ENCODE data around the gene PCBP3. TPM values are rescaled to one million over a fixed set of nuclear protein-coding genes. Genes with fewer than 3 reads are reported as not detected.

Gene PCBP3
- total and polyA plus RNA-seq, 2 of the 8 experiments (the other 6 are each of a cell fraction or from before 2014, with no cell fraction given) = 3.5 to 6.3 TPM

DNA sequence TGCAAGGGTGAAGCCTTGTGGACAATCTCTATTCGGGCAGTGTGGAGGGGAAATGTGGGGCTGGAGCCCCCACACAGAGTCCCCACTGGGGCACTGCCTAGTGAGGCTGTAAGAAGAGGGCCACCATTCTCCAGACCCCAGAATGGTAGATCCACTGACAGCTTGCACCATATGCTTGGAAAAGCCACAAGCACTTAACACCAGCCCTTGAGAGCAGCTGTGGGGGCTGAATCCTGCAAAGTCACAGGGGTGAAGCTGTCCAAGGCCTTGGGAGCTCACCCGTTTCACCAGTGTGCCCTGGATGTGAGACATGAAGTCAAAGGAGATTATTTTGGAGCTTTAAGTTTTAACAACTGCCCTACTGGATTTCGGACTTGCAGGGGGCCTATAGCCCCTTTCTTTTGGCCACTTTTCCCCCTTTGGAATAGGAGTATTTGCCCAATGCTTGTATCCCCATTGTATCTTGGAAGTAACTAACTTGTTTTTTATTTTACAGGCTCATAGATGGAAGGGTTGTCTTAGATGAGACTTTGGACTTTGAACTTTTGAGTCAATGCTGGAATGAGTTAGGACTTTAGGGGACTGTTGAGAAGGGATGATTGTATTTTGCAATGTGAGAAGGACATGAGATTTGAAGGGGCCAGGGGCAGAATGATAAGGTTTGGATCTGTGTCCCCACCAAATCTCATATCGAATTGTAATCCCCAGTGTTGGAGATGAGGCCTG, 321.7 kb downstream of the PCBP3 start:
- WGBS, 2 experiments (ENCODE audit: extremely low coverage in 1 of 2, insufficient coverage in 1 of 2, insufficient read length in 1 of 2, insufficient replicate concordance in 2 of 2, low coverage in 1 of 2, low lambda C conversion rate in 2 of 2, missing lambda C conversion rate in 1 of 2) = 83% methylated on average over 4 of the region's 4 CpGs; no CpG with 5 or more reads in 1 of the 2 experiments
- no peak overlapping the region for H2BK15ac ChIP-seq (ENCODE audit: low read length)
- no peak for FAIRE-seq
- H4K20me1 ChIP-seq (replicated peaks in 1 of 2; ENCODE audit: control insufficient read depth in 1 of 2, insufficient read depth in 2 of 2, low read length in 2 of 2) = no peaks in the 10 kb centered on the region
- no peak overlapping the region for H3K4me3 ChIP-seq (ENCODE audit: extremely low read depth in 1 of 4, insufficient read depth in 2 of 4, low read depth in 3 of 4, low read length in 4 of 4)
- no peak overlapping the region for H2BK20ac ChIP-seq (ENCODE audit: low read length)
- DNase-seq (ENCODE audit: low read depth in 1 of 2, low spot score in 2 of 2) = no peak
- no peak overlapping the region for H2BK5ac ChIP-seq (ENCODE audit: low read depth, low read length)
- no peaks in the 10 kb centered on the region; a peak in 1 of 8 replicates for H3K36me3 ChIP-seq (ENCODE audit: control insufficient read depth in 2 of 4, insufficient read depth in 4 of 4, low read length in 3 of 4)
- no peak overlapping the region for H2AFZ ChIP-seq (ENCODE audit: low read length)
- H3K79me1 ChIP-seq (ENCODE audit: low read depth, low read length) = no peaks in the 10 kb centered on the region
- no peak overlapping the region for H4K5ac ChIP-seq (ENCODE audit: insufficient read length, low read depth, low read length)
- POLR2A ChIA-PET (ENCODE audit: partially characterized antibody) = no interaction called here
- H3K56ac ChIP-seq (replicated peaks; ENCODE audit: insufficient read length, low read depth, low read length) = no peak overlapping the region
- H4K91ac ChIP-seq (replicated peaks; ENCODE audit: insufficient read length, low read length) = no peak overlapping the region
- H2BK12ac ChIP-seq (ENCODE audit: low read depth, low read length) = no peak overlapping the region
- H3K4me2 ChIP-seq (ENCODE audit: insufficient read depth in 1 of 2, low read depth in 2 of 2, low read length in 2 of 2) = no peak overlapping the region
- no peak overlapping the region for H3K27ac ChIP-seq (ENCODE audit: low read depth, low read length)
- H4K8ac ChIP-seq (ENCODE audit: extremely low read depth, insufficient read depth, low read length) = no peak overlapping the region
- no peak overlapping the region for H2AK5ac ChIP-seq (ENCODE audit: low read depth, low read length)
- no peak overlapping the region for H3K4ac ChIP-seq (replicated peaks; ENCODE audit: insufficient read length, low read depth, low read length)
- no peak overlapping the region for H3K14ac ChIP-seq (ENCODE audit: insufficient read length)
- no peak overlapping the region for H2BK120ac ChIP-seq (replicated peaks; ENCODE audit: low read depth, low read length)
- H3K9me3 ChIP-seq (ENCODE audit: insufficient read depth in 2 of 2, low read depth in 1 of 2, low read length in 1 of 2) = peaks cover 35 to 42% of the 10 kb centered on the region in 2 experiments
- H3K27me3 ChIP-seq (replicated peaks in 1 of 4; ENCODE audit: control insufficient read depth in 3 of 4, extremely low read depth in 1 of 4, insufficient read depth in 3 of 4, low read length in 3 of 4) = no peaks in the 10 kb centered on the region
- no peaks in the 10 kb centered on the region for H3K79me2 ChIP-seq (ENCODE audit: control insufficient read depth in 1 of 2, insufficient read depth in 2 of 2, low read length in 2 of 2)
- H3K23me2 ChIP-seq (ENCODE audit: low read depth, low read length) = no peaks in the 10 kb centered on the region
- no peak overlapping the region for H3K23ac ChIP-seq (ENCODE audit: insufficient read length)
- H3K18ac ChIP-seq (ENCODE audit: extremely low read depth, low read length) = no peak overlapping the region
- H3K9ac ChIP-seq (replicated peaks in 1 of 4; ENCODE audit: extremely low read depth in 1 of 4, low read depth in 3 of 4, low read length in 3 of 4) = no peak overlapping the region
- CTCF ChIA-PET (ENCODE audit: partially characterized antibody) = interaction anchor here (0.9 to 1.4 kb wide), 2 partner anchors 11 to 178 kb away, joined by 4 to 6 read pairs; no protein-coding TSS in a partner anchor
- no peaks in the 10 kb centered on the region for H3K4me1 ChIP-seq (replicated peaks in 1 of 4; ENCODE audit: control insufficient read depth in 3 of 4, insufficient read depth in 4 of 4, low read length in 3 of 4)
- TF ChIP-seq EZH2 (IDR thresholded peaks at IDR 0.05; ENCODE audit: low read depth, low read length, severe bottlenecking) (no peak), TCF12 (IDR thresholded peaks at IDR 0.05; ENCODE audit: low read depth, low read length) (no peak), RFX5 (IDR thresholded peaks at IDR 0.05; ENCODE audit: borderline replicate concordance, low read depth, low read length) (no peak), CREB1 (IDR thresholded peaks at IDR 0.05) (no peak), RAD21 (IDR thresholded peaks at IDR 0.05 in 1 of 2, conservative IDR thresholded peaks at IDR 0.05 in 1 of 2; ENCODE audit: low read depth in 2 of 2, low read length in 2 of 2) (no peak), MAFK (IDR thresholded peaks at IDR 0.05; ENCODE audit: low read depth, low read length) (no peak), GTF2F1 (IDR thresholded peaks at IDR 0.05; ENCODE audit: borderline replicate concordance, low read depth, low read length) (no peak), EP300 (IDR thresholded peaks at IDR 0.05; ENCODE audit: borderline replicate concordance in 1 of 2, low read depth in 2 of 2, low read length in 2 of 2) (no peak), ASH2L (IDR thresholded peaks at IDR 0.05; ENCODE audit: low read length) (no peak)
- TF ChIP-seq, protein P1, sequence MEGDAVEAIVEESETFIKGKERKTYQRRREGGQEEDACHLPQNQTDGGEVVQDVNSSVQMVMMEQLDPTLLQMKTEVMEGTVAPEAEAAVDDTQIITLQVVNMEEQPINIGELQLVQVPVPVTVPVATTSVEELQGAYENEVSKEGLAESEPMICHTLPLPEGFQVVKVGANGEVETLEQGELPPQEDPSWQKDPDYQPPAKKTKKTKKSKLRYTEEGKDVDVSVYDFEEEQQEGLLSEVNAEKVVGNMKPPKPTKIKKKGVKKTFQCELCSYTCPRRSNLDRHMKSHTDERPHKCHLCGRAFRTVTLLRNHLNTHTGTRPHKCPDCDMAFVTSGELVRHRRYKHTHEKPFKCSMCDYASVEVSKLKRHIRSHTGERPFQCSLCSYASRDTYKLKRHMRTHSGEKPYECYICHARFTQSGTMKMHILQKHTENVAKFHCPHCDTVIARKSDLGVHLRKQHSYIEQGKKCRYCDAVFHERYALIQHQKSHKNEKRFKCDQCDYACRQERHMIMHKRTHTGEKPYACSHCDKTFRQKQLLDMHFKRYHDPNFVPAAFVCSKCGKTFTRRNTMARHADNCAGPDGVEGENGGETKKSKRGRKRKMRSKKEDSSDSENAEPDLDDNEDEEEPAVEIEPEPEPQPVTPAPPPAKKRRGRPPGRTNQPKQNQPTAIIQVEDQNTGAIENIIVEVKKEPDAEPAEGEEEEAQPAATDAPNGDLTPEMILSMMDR (IDR thresholded peaks at IDR 0.05; ENCODE audit: control extremely low read depth in 1 of 3, insufficient read depth in 1 of 3, low read depth in 1 of 3, low read length in 3 of 3) = no peak
